Neuronal stem cell (in vitro differentiated cells): ENCODE data around the gene PTPRT.

Experiments used
- DNase-seq: peaks from one replicate; pipeline ENCODE4 v3.0.0-alpha.2; 2013; ENCODE audit warnings: low spot score
- H2AFZ ChIP-seq: one replicate; pipeline ENCODE4 v1.6.1; 2013; ENCODE audit warnings: mild to moderate bottlenecking, low read length, inconsistent platforms
- H2AK5ac ChIP-seq: 2 replicates; pipeline ENCODE4 v1.6.1; 2013; ENCODE audit warnings: low read depth, mild to moderate bottlenecking, inconsistent platforms, low read length, moderate library complexity, mixed read lengths
- H2BK120ac ChIP-seq: 2 replicates; pipeline ENCODE4 v1.6.1; 2013; ENCODE audit warnings: low read depth, mild to moderate bottlenecking, inconsistent platforms, low read length, moderate library complexity, mixed read lengths
- H2BK12ac ChIP-seq: one replicate; pipeline ENCODE4 v1.6.1; 2013; ENCODE audit warnings: low read length, inconsistent platforms
- H2BK15ac ChIP-seq: 2 replicates; pipeline ENCODE4 v1.6.1; 2013; ENCODE audit warnings: mild to moderate bottlenecking, low read length, inconsistent platforms, mixed read lengths
- H2BK5ac ChIP-seq: one replicate; pipeline ENCODE4 v1.6.1; 2013; ENCODE audit warnings: inconsistent platforms, mild to moderate bottlenecking, low read length, moderate library complexity
- H3K14ac ChIP-seq: one replicate; pipeline ENCODE4 v1.6.1; 2013; ENCODE audit warnings: low read length, inconsistent platforms
- H3K18ac ChIP-seq: 2 replicates; pipeline ENCODE4 v1.6.1; 2013; ENCODE audit warnings: low read length, inconsistent platforms
- H3K23ac ChIP-seq: 2 replicates; pipeline ENCODE4 v1.6.1; 2013; ENCODE audit warnings: low read depth, mild to moderate bottlenecking, mixed read lengths, low read length, inconsistent platforms; ENCODE audit not compliant: poor library complexity
- H3K27ac ChIP-seq: replicated peaks from 3 replicates; pipeline ENCODE4 v1.5.1; 2013; ENCODE audit warnings: low read length, inconsistent platforms
- H3K27me3 ChIP-seq, 3 experiments: 2 replicates each; pipeline ENCODE4 v1.6.1; 2013; ENCODE audit warnings: low read length in 3 of 3, mild to moderate bottlenecking in 2 of 3, inconsistent platforms in 1 of 3, low read depth in 1 of 3, mixed read lengths in 1 of 3, moderate library complexity in 1 of 3; ENCODE audit not compliant: control insufficient read depth in 3 of 3, insufficient read depth in 3 of 3
- H3K36me3 ChIP-seq, 2 donors: replicated peaks in 1 of 2; 2 replicates each; pipeline ENCODE4 v1.6.1; 2013; ENCODE audit warnings: low read length in 2 of 2; ENCODE audit not compliant: control insufficient read depth in 2 of 2, insufficient read depth in 2 of 2
- H3K4ac ChIP-seq: 2 replicates; pipeline ENCODE4 v1.6.1; 2013; ENCODE audit warnings: inconsistent platforms, mild to moderate bottlenecking, low read length, moderate library complexity
- H3K4me1 ChIP-seq, 2 donors: 1 replicate in 1 of 2; 2 replicates in 1 of 2; pipeline ENCODE4 v1.6.1; 2013; ENCODE audit warnings: low read length in 2 of 2, low read depth in 1 of 2; ENCODE audit not compliant: control insufficient read depth in 2 of 2, insufficient read depth in 1 of 2
- H3K4me2 ChIP-seq: one replicate; pipeline ENCODE4 v1.6.1; 2013; ENCODE audit warnings: mild to moderate bottlenecking, low read length, inconsistent platforms; ENCODE audit not compliant: insufficient read depth, poor library complexity, severe bottlenecking
- H3K4me3 ChIP-seq, 2 donors: 2 replicates each; pipeline ENCODE4 v1.5.1; 2013; ENCODE audit warnings: low read length in 2 of 2, mild to moderate bottlenecking in 2 of 2, inconsistent platforms in 1 of 2, moderate library complexity in 1 of 2
- H3K79me1 ChIP-seq: one replicate; pipeline ENCODE4 v1.6.1; 2013; ENCODE audit warnings: low read depth, mild to moderate bottlenecking, inconsistent platforms, low read length, moderate library complexity
- H3K9ac ChIP-seq: one replicate; pipeline ENCODE4 v1.6.1; 2013; ENCODE audit warnings: mild to moderate bottlenecking, low read depth, low read length, inconsistent platforms; ENCODE audit not compliant: poor library complexity
- H3K9me3 ChIP-seq, 2 donors: replicated peaks in 1 of 2; 2 replicates each; pipeline versions ENCODE3 to v1.6.1; 2013; ENCODE audit warnings: low read length in 2 of 2, mild to moderate bottlenecking in 2 of 2, inconsistent platforms in 1 of 2, low read depth in 1 of 2, mixed read lengths in 1 of 2, moderate library complexity in 1 of 2; ENCODE audit not compliant: control insufficient read depth in 2 of 2, insufficient read depth in 1 of 2
- H4K8ac ChIP-seq: one replicate; pipeline ENCODE4 v1.6.1; 2013; ENCODE audit warnings: low read depth, mild to moderate bottlenecking, inconsistent platforms, low read length, moderate library complexity
- H4K91ac ChIP-seq: one replicate; pipeline ENCODE4 v1.6.1; 2013; ENCODE audit warnings: low read length, low read depth, mild to moderate bottlenecking, inconsistent platforms; ENCODE audit not compliant: poor library complexity
- WGBS, 2 donors: extraction: QIAGEN DNeasy Blood & Tissue Kit; methylation state at CpG; one replicate each; pipeline ENCODE4 v1.1.7; 2013; ENCODE audit warnings: missing lambda C conversion rate in 2 of 2, mixed read lengths in 1 of 2; ENCODE audit not compliant: insufficient read length in 2 of 2, insufficient replicate concordance in 1 of 2; ENCODE audit errors: extremely low coverage in 2 of 2; 5-methylcytosine and 5-hydroxymethylcytosine counted together

Gene PTPRT

DNA sequence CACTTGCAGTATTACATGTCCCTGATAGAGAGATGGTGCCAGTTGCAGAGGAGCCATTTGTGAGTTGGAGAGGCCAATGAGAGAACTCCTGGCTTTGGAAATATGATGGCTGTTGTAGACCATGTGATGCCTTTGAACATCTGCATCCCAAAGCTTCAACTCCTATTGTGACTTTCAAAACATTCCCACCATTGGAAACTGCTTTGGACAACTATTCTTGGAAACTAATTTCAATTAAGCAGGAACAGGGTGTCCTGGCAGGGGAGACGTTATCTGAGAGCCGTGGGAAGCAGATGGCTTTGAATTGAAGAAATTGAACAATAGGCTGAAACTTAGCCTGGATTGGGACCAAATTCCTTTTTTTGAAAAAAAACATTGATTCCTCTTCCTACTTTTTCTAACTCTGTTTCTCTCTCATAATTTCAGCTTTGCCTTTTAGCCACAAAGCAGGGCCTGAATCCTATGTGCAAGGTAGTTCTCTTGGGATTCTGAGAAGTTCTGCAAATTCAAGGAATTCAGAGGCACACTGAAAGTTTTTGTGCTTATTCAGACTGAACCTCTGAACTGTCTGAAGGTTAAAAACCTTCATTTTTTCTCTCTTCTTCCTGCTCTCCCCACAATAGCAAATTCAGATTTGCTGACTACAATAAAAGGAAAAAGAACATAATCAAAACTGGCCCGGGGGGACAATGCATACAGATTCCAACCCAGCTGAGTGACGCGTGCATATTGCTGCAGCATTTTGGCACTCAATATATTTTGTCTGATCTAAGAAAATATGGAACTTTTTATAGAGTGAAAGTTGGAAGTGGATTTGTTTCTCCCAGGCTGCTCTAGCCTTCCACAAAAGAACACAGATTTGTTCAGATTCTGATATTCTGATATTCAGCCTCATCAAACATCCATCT, 851.2 kb downstream of the PTPRT start:
- no peak overlapping the region for H3K4ac ChIP-seq
- H3K18ac ChIP-seq, result no peak overlapping the region
- H3K9ac ChIP-seq, result no peak overlapping the region
- H3K79me1 ChIP-seq, result no peaks in the 10 kb centered on the region
- no peak overlapping the region for H2AFZ ChIP-seq
- no peak overlapping the region for H2BK120ac ChIP-seq
- no peaks in the 10 kb centered on the region for H3K36me3 ChIP-seq
- DNase-seq, result no peak
- H3K4me3 ChIP-seq, result no peak overlapping the region
- H3K27me3 ChIP-seq, result no peaks in the 10 kb centered on the region
- no peaks in the 10 kb centered on the region for H3K9me3 ChIP-seq
- no peak overlapping the region for H3K14ac ChIP-seq
- no peak overlapping the region for H2BK12ac ChIP-seq
- H3K4me2 ChIP-seq, result no peak overlapping the region
- WGBS, 2 donors, result no CpG with 5 or more reads among the region's 5 CpGs
- H4K8ac ChIP-seq, result no peak overlapping the region
- H2BK5ac ChIP-seq, result no peak overlapping the region
- no peak overlapping the region for H4K91ac ChIP-seq
- H3K4me1 ChIP-seq, result peaks cover 0 to 9% of the 10 kb centered on the region in 2 donors
- no peak overlapping the region for H3K23ac ChIP-seq
- H3K27ac ChIP-seq, result no peak overlapping the region
- no peak overlapping the region for H2BK15ac ChIP-seq
- no peak overlapping the region for H2AK5ac ChIP-seq

DNA sequence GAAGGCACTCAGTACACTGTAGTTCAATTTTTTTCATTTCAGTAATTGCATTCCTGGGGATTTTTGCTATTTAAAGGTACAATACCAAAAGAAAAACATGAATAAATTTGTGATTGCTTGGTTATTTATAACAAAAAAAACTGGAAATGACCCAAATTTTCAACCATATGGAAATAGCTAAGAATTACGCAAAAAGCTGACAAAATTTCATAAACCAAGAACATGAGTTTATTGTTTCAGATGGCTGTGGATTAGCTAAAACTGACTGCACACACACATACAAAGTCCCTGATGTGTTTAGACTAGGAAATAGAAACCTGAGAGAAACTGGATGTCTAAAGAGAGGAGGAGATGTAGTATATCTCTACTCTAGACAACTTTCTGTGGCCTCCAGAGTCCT, 853.1 kb downstream of the PTPRT start:
- no CpG with 5 or more reads among the region's 1 CpG for WGBS, 2 donors
- H2BK5ac ChIP-seq, result no peak overlapping the region

DNA sequence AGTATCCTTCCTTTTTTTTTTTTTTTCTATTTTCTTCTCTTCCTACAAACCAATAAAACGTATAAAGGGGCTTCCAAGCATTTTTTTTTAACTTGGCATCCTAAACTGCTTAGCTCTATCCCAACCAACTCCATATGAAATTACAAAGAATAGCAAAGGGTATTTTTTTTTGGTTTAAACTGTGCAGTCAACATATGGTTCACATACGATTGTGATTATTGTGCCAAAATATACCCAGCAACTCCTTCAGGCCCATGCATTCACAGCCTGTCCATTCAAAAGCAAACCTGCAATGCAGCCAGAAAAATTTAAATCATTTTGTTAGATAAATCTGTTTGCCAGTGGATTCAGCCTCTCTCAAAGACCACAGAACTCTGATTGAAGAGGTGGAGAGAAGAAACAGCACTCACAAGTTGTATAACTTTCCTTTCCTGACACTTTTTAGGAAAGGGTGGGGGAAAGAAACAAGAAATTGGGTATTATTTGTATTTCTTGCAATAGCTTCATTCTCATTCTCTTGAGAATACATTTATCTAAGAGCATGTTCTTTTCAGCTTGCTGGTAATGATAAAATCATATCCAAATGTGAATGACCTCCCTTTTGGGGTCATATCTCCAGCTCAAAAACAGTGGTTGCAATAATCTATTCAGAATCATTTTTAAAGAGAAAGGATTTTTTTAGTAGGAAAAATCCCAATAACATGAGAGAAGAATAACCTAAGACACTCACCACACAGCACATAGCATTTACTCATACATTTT, 870.3 kb downstream of the PTPRT start:
- Histone ChIP-seq H3K79me1 (no peaks in the 10 kb centered on the region), H2BK5ac (no peak overlapping the region), H2AK5ac (no peak overlapping the region), H3K18ac (no peak overlapping the region), H3K14ac (no peak overlapping the region), H2BK120ac (no peak overlapping the region), H3K27ac (no peak overlapping the region), H3K4me1 (peaks cover 0 to 6% of the 10 kb centered on the region in 2 donors), H3K9me3 (no peaks in the 10 kb centered on the region), H3K27me3 (no peaks in the 10 kb centered on the region), H3K4ac (no peak overlapping the region), H4K8ac (no peak overlapping the region), H3K36me3 (no peaks in the 10 kb centered on the region), H2BK15ac (no peak overlapping the region), H2AFZ (no peak overlapping the region), H4K91ac (no peak overlapping the region), H3K4me2 (no peak overlapping the region), H3K4me3 (no peak overlapping the region), H2BK12ac (no peak overlapping the region), H3K23ac (no peak overlapping the region), H3K9ac (no peak overlapping the region)
- no CpG with 5 or more reads among the region's 2 CpGs for WGBS, 2 donors
- no peak for DNase-seq

More for the DNA sequence above, 853.1 kb downstream of the PTPRT start:
- H3K4me1 ChIP-seq, result peaks cover 0 to 9% of the 10 kb centered on the region in 2 donors
- no peak overlapping the region for H4K91ac ChIP-seq
- no peak for DNase-seq
- no peak overlapping the region for H3K4me2 ChIP-seq
- no peaks in the 10 kb centered on the region for H3K27me3 ChIP-seq
- no peak overlapping the region for H3K27ac ChIP-seq
- H3K4me3 ChIP-seq, result no peak overlapping the region
- H3K9me3 ChIP-seq, result no peaks in the 10 kb centered on the region
- H2AK5ac ChIP-seq, result no peak overlapping the region
- no peak overlapping the region for H2AFZ ChIP-seq
- no peaks in the 10 kb centered on the region for H3K36me3 ChIP-seq
- H2BK15ac ChIP-seq, result no peak overlapping the region
- no peak overlapping the region for H3K9ac ChIP-seq
- H3K18ac ChIP-seq, result no peak overlapping the region
- no peak overlapping the region for H3K23ac ChIP-seq
- H2BK12ac ChIP-seq, result no peak overlapping the region
- no peak overlapping the region for H4K8ac ChIP-seq
- H3K4ac ChIP-seq, result no peak overlapping the region
- no peak overlapping the region for H3K14ac ChIP-seq
- H2BK120ac ChIP-seq, result no peak overlapping the region
- no peaks in the 10 kb centered on the region for H3K79me1 ChIP-seq

DNA sequence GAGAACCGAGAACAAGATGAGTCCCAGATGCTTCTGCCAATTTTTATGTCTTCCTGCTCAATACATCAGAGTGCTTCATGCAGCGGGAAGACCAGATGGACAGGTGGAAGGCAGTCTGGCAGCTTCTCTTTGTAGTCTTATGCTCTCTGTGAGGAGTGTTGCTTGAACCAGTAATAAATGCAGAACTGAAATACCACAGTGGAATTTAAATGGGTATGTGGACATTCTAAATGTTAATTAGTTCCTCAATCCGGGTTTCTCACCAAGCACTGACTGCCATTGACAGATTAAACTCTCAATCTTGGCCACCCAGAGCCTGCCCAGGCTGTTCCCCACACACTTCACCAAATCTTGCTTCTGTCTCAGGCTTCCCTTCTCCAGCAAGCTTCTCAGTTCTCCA, 876.0 kb downstream of the PTPRT start:
- Histone ChIP-seq H3K36me3 (no peaks in the 10 kb centered on the region), H3K23ac (no peak overlapping the region), H4K8ac (no peak overlapping the region), H3K27me3 (no peaks in the 10 kb centered on the region), H4K91ac (no peak overlapping the region), H3K4me3 (no peak overlapping the region), H3K9me3 (no peaks in the 10 kb centered on the region), H2BK5ac (no peak overlapping the region), H2AFZ (no peak overlapping the region), H3K9ac (no peak overlapping the region), H3K27ac (no peak overlapping the region), H3K79me1 (no peaks in the 10 kb centered on the region), H2BK12ac (no peak overlapping the region), H3K4me2 (no peak overlapping the region), H2BK120ac (no peak overlapping the region), H3K18ac (no peak overlapping the region), H3K4ac (no peak overlapping the region), H2BK15ac (no peak overlapping the region), H2AK5ac (no peak overlapping the region), H3K14ac (no peak overlapping the region), H3K4me1 (peaks cover 0 to 4% of the 10 kb centered on the region in 2 donors)
- DNase-seq, result no peak
- WGBS, 2 donors, result no CpG with 5 or more reads among the region's 3 CpGs
